Measurements from ENCODE around the gene C16orf92. TPM values are rescaled to one million over a fixed set of nuclear protein-coding genes. Genes with fewer than 3 reads are reported as not detected.

C16orf92 gene
- total and polyA plus RNA-seq, 12 donors = not detected

- DNase-seq (no peak), ATAC-seq (no peak)
- Histone ChIP-seq H3K4me1 (peaks cover 6 to 24% (median 17%) of the 10 kb centered on the region in 9 donors), H3K27ac (no peak overlapping the region), H3K9me3 (no peaks in the 10 kb centered on the region), H3K36me3 (peaks cover 0 to 64% (median 4%) of the 10 kb centered on the region in 9 donors), H3K27me3 (no peaks in the 10 kb centered on the region), H3K4me3 (no peak overlapping the region)
- intact Hi-C loops (cut with DNase I) = loop anchor here in 8 of 10 donors (5.0 to 10.0 kb wide), 6 partner anchors 37 to 295 kb away; partner anchors contain the start of genes CDIPT (in 4 of the 8), KCTD13 (in 4 of the 8), TMEM219 (in 3 of the 8) and PAGR1 (in 1 of the 8)
- 90 to 93% methylated on average over 6 of the region's 6 CpGs for WGBS, 2 donors
- TF ChIP-seq, protein P1, sequence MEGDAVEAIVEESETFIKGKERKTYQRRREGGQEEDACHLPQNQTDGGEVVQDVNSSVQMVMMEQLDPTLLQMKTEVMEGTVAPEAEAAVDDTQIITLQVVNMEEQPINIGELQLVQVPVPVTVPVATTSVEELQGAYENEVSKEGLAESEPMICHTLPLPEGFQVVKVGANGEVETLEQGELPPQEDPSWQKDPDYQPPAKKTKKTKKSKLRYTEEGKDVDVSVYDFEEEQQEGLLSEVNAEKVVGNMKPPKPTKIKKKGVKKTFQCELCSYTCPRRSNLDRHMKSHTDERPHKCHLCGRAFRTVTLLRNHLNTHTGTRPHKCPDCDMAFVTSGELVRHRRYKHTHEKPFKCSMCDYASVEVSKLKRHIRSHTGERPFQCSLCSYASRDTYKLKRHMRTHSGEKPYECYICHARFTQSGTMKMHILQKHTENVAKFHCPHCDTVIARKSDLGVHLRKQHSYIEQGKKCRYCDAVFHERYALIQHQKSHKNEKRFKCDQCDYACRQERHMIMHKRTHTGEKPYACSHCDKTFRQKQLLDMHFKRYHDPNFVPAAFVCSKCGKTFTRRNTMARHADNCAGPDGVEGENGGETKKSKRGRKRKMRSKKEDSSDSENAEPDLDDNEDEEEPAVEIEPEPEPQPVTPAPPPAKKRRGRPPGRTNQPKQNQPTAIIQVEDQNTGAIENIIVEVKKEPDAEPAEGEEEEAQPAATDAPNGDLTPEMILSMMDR (IDR thresholded peaks at IDR 0.05) = no peak
Measured at GRCh38 chr16:29999605-30000004, 23.4 kb upstream of the C16orf92 start.

DNA sequence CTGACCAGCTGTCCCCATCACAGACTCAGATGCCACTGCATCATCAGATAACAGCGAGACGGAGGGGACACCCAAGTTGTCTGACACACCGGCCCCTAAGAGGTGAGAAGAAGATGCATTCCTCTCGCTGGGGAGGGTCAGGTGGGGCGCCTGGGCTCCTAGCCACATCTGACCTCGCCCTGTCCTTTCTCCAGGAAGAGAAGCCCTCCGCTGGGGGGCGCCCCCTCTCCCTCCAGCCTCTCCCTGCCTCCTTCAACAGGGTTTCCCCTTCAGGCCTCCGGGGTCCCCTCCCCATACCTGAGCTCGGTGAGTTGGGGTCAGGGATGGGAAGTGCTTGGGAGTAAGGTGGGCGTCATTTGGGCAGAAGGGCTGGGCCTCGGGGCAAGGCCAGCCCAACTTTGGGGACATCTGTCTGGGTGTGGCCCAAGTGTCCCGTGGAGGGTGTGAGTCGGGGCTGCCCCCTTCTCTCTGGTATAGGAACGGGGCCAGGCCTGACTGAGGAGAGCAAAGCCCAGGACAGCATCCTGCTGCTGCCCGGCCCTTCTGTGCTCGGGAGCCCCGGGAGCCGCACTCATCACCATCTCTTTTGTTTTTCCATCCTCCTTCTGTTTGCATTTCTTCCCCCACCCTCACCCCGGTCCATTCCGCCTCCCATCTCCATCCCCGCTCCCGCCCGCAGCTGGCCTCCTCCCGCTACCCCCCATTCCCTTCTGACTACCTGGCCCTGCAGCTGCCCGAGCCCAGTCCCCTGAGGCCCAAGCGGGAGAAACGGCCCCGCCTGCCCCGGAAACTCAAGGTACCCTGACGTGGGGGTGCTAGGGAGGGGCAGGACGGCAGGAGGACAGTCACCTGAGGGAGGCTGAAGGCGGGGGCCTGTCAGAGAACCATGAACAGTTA, 22.0 kb upstream of the C16orf92 start:
- ATAC-seq (no peak), DNase-seq (no peak)
- no peaks in the 10 kb centered on the region for H3K9me3 ChIP-seq
- WGBS, 2 donors = 79 to 85% methylated on average over 32 to 33 of the region's 33 CpGs
- H3K4me3 ChIP-seq = no peak overlapping the region
- peaks cover 0 to 66% (median 4%) of the 10 kb centered on the region in 9 donors for H3K36me3 ChIP-seq
- H3K27me3 ChIP-seq = no peaks in the 10 kb centered on the region
- no peak overlapping the region for H3K27ac ChIP-seq
- intact Hi-C loops (cut with DNase I) = loop anchor here in 5 of 10 donors (5.0 to 10.0 kb wide), 4 partner anchors 76 to 296 kb away; partner anchors contain the start of genes CDIPT (in 3 of the 5) and KCTD13 (in 3 of the 5)
- peaks cover 3 to 23% (median 11%) of the 10 kb centered on the region in 9 donors for H3K4me1 ChIP-seq
- TF ChIP-seq, protein P1 (IDR thresholded peaks at IDR 0.05) = no peak

- intact Hi-C loops (cut with DNase I) = loop anchor here in 5 of 10 donors (5.0 to 10.0 kb wide), 4 partner anchors 78 to 298 kb away; partner anchors contain the start of genes CDIPT (in 3 of the 5) and KCTD13 (in 3 of the 5)
- ATAC-seq (no peak), DNase-seq (no peak)
Measured at GRCh38 chr16:30002614-30003346, 20.2 kb upstream of the C16orf92 start.

More at GRCh38 chr16:30002614-30003346, 20.2 kb upstream of the C16orf92 start:
- Histone ChIP-seq H3K27me3 (peaks cover 0 to under 1% (median 0%) of the 10 kb centered on the region in 7 donors), H3K9me3 (no peaks in the 10 kb centered on the region), H3K4me3 (no peak overlapping the region), H3K4me1 (peaks cover 0 to 9% (median 0%) of the 10 kb centered on the region in 9 donors), H3K27ac (no peak overlapping the region), H3K36me3 (peaks cover 0 to 66% (median 4%) of the 10 kb centered on the region in 9 donors)
- TF ChIP-seq, protein P1 (IDR thresholded peaks at IDR 0.05) = no peak
- WGBS, 2 donors = 83 to 87% methylated on average over 19 of the region's 19 CpGs

Data from heart right ventricle (tissue), 16 donors.